Suppressor macrophage treated with lipopolysaccharide for 1 hour (primary cell): ENCODE results near the gene GATB.

Source experiments
- DNase-seq, 3 donors: peaks; one replicate each; pipeline ENCODE4 v3.0.0-alpha.2; 2020 to 2022

Gene GATB

GRCh38 chr4:151729731-151730559 is 30.9 kb downstream of the GATB start:
- DNase-seq = no peak

- DNase-seq = no peak
These were observed 32.1 kb downstream of the GATB start for GRCh38 chr4:151728679-151729078.

DNA sequence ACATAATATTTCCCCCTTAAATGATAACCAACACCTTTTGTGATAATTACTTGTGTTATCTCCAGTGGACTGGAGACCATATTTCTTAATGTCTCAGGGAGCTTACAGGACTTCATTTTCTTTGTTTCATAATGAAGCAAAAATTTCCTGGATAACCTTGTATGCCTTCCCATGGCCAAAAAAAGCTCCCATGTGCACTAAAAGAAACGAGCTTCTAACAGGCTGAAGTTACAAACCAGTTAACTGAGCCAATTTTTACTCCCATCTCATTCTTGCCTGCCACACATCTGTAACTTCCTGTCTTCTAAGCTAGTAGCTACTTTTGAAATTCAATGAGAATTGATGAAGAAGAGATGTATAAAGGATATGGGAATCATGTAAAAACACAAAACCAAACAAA is 32.8 kb downstream of the GATB start:
- DNase-seq = no peak

GRCh38 chr4:151727365-151727764 is 33.4 kb downstream of the GATB start:
- DNase-seq = no peak

DNA sequence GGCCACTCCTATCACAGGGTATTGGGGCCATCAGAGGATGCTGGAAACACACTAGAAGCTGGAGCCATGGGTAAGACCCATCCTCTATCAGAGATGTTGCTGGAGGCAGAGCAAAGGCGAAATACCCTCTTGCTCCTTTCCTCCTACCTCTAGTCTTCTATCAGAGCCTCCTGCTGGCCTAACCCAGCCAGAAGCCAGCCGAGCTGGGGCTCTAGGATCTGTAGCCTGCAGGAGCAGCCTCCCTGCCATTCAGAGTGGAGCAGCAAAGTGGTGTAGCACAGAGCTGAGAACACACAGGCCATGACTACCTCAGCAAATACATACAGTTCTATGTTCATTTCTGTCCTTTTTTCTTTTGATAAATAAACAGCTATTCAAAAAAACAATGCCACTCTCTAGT is 35.7 kb downstream of the GATB start:
- no peak for DNase-seq

GRCh38 chr4:151721916-151722315 is 38.9 kb downstream of the GATB start:
- no peak for DNase-seq

GRCh38 chr4:151721466-151721865 is 39.3 kb downstream of the GATB start:
- no peak for DNase-seq

- no peak for DNase-seq
These were observed 40.9 kb downstream of the GATB start for GRCh38 chr4:151719956-151720334.

GRCh38 chr4:151718984-151719955 is 41.5 kb downstream of the GATB start:
- DNase-seq = no peak

- no peak for DNase-seq
These were observed 42.7 kb downstream of the GATB start for GRCh38 chr4:151717909-151718628.

DNA sequence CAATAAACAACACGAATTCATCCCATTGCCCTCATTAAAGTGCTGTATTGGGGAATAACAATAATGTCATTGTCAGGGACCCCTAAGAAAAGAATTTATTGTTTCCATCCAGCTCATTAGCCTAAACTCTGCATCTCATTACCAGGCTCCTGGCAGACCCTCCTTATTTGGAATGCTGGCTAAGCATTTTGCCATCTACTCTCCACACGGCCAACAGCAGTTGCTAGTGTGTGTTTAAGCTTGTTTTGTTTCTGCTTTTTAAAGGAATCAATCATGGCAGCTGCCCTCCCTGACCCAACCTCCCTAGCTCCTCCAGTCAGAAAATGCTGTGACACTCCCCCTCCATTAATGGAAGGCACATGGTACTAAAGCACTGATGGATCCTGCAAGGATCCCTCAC is 43.5 kb downstream of the GATB start:
- DNase-seq = no peak

DNA sequence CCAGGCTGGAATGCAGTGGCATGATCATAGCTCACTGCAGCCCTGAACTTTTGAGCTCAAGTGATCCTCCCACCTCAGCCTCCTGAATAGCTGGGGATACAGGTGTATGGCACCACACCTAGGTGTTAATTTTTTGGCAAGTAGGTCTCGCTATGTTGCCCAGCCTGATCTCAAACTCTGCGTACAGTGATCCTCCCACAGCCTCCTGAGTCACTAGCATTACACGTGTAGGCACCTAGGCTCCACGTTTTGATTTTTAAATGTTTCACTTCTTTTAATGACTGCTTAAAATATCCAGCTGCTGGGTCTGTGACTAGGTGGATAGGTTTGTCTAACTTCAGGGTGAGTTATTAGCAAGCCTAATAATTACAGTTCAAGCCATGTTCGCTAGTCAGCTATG is 44.5 kb downstream of the GATB start:
- DNase-seq = no peak

GRCh38 chr4:151715881-151716280 is 44.9 kb downstream of the GATB start:
- no peak for DNase-seq

- DNase-seq = no peak
These were observed 48.0 kb downstream of the GATB start for GRCh38 chr4:151712777-151713176.

DNA sequence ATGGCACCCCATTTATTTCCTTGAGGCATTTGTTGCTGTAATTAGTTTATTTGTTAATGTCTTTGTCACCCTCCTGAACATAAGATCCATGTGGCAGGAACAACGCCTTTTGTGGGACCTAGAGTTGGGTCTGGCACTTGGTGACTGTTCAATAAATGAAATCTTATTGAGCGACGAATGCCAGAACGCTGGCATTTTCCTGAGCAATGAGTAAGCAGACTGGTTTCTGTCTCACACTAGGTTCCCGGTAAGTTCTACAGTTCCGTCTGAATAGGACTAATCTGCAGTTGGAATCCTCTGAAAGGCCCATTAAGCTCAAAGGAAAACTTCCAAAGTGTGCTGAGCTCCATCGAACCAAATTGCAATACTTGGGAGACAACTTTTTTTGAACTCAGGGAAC is 49.2 kb downstream of the GATB start:
- DNase-seq = no peak

DNA sequence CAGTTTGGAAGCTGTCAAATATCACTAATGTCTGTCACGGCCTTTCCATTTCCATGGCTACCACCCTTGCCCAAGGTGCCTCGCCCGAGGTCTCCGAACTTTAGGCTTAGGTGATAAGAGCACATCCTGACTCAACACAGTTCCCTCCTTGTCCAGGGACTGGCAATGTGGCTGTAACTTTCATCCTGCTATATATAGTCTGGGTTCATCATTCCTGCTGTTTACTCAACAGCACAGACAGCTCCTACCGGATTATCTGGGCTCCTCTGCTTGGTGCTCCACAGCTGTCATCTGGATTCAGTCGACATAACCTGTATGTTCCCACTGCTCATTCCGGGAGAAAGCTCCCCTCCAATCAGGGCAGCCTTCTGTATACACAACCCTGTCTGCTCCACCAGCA is 51.2 kb downstream of the GATB start:
- DNase-seq = no peak

DNA sequence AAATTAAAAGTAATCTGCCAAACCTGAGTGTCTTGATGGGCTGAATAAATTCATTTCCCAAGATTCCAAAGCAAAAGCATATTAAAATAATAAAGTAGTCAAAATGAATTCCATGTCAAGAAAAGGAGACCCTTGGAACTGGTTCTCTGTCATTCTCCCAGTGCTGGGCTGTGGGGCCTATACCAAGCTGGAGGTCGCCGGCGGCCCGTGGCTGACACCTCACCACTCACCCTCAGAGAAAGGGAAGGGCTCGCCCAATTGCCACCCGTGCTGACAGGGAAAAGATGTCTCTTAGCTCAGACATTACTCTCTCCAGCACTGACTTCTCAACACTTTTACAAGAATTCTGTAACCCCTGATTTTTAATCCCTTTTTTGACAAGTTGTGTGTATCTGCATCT is 51.7 kb downstream of the GATB start:
- DNase-seq = no peak

DNA sequence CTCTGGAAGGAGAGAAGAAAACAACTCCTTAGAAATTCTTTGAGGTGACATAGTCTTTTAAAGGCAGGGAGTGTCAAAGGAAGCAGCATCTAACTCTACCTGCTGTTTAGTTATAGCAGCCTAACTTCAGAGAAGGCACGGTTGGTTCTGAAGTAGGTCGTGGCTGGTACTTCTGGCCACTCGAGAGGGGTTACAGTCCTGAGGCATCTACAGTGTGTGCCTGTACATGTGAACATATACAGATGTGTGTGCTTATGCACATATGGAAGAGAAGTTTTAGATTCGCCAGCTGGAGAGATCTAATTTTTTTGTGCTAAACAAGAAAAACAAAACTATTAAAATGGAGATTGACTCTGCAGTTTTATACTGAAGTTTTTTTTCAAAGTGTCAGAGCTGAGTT is 52.7 kb downstream of the GATB start:
- DNase-seq = no peak

- DNase-seq = no peak
These were observed 57.4 kb downstream of the GATB start for GRCh38 chr4:151703401-151703800.

DNA sequence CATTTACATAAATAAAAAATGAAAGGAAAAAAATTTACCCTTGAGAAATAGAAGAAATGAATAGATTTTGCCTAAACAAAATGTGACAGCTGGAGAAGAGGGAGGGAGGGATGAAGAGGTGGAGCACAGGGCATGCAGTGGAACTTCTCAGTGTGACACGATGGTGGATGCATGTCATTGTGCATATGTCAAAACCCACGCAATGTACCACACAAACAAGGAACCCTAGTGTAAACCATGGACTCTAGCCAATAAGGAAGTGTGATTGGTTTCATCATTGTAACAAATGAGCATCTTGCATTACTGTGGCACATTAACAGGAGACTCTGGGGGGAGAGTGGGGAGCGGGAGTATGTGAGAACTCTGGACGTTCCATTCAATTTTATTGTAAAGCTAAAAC is 58.6 kb downstream of the GATB start:
- DNase-seq = peak; percentile 34 to 52 (median 43)

DNA sequence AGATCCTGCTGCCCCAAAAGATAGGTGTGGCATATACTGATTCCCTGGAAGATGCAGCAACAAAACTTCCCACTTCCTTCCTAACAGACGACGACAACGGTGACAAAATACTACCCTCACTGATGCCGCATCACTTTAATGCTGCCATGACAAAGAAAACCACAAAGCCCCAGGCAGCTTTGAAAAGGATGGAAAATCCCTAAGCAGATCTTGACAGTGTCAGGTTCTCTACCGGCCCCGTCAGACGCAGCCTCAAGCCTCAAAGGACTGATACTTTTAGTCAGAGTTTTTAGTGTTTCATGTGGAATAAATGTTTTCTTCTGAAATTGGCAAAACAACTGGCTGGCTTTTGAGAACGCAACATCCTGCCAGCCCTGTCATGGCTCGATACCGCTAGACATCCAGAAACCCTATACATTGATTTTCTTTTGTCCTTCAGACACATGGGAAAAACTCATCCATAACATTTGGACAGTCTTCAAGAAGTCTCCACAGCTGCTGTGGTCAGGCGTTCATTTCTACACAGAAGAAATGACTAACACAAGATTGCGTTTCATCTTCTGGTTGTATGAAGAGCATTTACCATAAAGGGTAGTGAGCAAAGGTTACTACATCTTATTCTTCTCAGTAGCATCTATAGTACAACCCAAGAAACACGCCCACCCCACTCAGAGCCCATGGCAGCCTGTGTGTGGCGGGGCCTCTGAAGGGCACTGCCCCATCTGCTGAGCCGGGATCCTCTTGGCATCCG is 60.1 kb downstream of the GATB start:
- DNase-seq = no peak

GRCh38 chr4:151698213-151698612 is 62.6 kb downstream of the GATB start:
- DNase-seq = no peak
